Activated CD4-positive, alpha-beta T cell treated with anti-CD3 and anti-CD28 coated beads for 4 hours (primary cell): Measurements from ENCODE around the gene ZXDC.

Experiments
- DNase-seq, 2 donors: peaks; one replicate each; pipeline ENCODE4 v3.0.0-alpha.2; 2020

ZXDC gene

GRCh38 chr3:126475413-126476114 is at the start of gene ZXDC:
Gene ZXDC (minus strand): TSS chr3:126475891. CDS start chr3:126475865, 26 bp downstream.
- DNase-seq, result peak; percentile 88 to 93

DNA sequence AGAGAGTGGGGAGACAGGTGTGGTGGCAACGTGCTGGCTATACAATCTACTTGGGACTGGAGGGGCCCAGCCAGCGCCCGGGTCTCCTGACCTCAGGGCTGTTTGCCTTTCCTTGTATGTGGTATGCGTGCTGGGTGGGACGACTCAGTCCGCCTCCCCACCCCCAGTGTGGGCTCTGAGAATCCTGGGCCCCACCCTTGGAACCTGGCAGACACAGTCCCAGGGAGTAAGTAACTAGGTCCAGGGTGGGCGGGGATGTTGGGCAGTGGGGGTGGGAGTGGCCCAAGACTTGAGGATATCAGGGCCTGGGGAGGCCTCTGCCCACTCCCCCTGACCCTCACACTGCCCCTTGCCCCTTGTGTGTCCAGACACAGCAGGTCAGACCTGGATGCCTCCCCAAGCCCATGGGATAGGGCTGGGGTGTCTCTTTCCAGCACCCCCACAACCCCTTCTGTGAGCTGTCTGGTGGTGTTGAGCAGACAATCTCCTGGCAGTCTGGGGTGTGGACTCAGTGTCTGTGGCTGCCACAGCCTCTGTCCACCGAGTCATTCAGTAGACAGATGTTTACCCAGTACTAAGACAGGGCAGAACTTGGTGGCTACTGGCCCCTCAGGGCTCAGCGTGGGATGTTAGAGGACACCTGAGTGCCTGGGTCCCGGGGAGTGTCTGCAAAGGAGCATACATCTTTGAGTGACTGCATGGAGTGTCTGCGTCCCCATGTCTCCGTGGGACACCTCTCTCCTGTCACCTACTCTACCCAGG is 49.6 kb upstream of the ZXDC start:
- no peak for DNase-seq

DNA sequence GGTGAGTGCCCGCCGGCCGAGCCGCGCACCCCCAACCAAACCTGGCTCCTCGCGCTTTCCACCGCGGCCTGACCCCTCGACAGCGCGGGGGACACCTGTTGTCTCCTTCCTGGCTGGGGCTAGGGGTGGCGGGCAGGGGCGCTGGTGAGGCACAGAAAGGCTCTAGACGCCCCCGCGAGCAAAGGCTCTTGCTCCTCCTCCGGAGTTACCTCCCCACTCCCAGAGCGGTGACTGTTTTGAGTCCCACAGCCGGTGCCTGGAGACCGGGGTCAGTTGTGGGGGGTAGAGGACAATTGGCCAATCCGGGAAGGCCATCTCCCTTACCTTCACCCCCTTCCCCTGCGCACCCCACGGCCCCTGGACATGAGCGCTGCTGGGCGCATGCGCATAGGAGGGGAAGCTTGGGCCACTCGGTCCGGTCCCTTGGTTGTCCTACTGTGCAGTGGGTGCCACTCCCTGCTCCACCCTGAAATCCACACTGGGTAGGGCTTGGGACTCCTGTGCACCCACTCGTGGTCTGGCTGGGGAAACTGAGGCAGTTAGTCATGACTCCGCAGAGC is 48.8 kb upstream of the ZXDC start:
- no peak for DNase-seq

DNA sequence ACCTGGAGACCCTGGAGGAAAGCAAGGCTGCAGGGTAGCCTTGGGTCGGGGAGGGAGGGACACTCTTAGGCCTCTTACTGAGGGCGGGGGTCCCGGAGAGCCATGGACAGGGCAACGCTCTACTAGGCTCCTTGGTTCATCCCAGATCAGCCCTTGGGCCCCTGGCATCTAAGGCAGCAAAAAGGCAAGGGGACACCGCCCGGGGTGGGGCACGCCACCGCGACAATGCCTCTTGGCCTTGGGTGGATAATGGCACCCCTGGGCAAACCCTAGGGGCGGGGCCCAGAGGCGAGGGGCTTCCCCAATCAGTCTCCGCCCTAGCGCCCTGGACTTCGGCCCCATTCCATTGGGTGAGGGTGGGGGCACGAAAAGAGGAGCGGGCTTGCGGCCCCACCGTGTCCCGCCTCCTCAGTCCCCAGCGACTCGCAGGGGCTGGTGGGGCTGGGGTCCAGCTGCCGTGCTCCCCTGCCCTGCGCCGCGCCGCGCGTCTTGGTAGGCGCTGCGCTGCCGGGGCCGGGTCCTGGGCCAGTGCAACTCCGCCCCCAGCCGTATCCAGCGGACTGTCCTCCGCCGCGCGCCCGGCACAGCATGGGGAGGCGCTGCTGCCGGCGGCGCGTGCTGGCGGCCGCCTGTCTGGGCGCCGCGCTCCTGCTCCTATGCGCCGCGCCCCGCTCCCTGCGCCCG is 48.2 kb upstream of the ZXDC start, which contains the start of gene CHST13:
Gene CHST13, plus strand, starts transcription at position 411 of the 684 bp plus-strand sequence. Its CDS starts 178 bp downstream, at position 589.
- no peak for DNase-seq

GRCh38 chr3:126522363-126522788 is 46.7 kb upstream of the ZXDC start:
- DNase-seq, result peak; percentile 20 to 43

- no peak for DNase-seq
Observed at GRCh38 chr3:126521122-126521891, 45.6 kb upstream of the ZXDC start.

DNA sequence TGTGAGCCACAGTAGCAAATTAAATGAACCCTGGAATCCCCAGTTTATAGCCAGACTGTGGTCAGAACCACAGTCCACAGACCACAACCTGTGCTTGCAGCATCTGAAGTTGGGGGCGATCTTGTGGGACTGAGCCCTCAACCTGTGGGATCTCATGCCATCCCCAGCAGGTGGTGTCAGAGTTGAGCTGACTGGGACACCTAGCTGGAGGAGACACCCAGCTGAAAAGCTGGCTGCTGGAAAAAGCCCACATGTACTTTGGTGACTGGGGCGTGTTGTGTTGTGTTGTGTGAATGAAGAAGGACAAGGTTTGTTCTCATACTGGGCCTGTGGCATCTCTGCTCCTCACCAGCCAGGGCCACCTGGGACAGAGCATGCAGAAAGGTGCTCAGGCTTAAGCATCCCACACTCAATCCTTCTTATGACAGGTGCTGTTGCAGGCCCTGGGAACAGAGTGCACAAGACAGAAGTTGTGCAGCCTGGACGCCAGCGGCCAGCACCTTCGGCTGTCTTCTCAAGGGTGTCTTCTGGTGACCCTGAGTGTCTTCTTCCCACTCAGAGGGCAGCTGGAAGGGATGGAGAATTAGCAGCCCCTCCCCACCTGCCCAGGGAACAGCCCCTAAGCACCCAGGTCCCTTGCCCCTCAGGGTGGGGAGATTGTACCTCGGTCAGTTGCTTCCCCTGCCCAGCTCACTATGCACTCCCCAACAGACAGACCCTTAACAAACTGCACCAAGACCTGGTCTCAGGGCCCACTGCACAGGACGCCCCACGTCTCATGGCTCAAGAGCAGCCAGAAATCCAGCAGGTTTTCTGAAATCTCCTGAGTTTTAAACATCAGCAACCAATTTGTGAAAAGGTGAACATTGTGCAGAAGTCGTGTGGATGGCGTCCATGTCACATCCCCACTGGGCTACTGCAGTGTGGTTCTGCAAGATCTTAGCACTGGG is 44.1 kb upstream of the ZXDC start:
- DNase-seq, result no peak

GRCh38 chr3:126518779-126519177 is 43.1 kb upstream of the ZXDC start:
- DNase-seq, result no peak

- no peak for DNase-seq
Observed at GRCh38 chr3:126517986-126518778, 42.5 kb upstream of the ZXDC start.

DNA sequence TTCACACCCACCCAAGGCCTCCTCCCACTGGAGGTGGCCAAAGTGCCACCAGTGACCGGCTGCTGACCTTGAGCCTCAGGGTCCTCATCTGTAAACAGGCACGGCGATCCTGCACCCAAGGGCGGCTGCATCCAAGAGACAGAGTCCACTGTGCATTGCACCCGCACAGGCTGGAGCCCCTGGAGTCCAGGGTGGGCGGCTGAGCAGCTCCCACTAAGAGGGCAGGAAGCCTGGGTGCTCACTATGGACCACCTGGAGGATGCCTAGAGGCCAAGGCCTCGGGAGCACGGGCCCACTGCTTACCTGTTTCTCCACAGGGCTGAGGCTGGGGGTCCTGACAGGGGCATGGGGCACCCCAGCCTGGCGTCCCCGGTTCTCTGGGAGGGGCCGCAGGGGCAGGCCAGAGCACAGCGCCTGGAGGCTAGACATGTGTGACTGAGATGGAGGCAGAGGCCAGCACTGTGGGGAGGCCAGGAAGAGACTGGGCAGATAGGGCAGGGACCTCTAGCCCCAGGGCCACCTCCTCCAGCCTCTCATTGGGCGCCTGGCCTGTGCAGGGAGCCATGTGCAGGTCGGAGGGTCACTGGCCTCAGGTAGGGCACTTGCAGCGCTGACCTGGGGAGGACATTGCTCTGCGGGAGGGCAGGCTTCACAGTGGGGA is 41.7 kb upstream of the ZXDC start, which contains the start of gene UROC1:
Gene UROC1, minus strand, starts transcription at position 483 of the 661 bp plus-strand sequence. Its CDS starts 54 bp downstream, at position 429.
- DNase-seq, result no peak

DNA sequence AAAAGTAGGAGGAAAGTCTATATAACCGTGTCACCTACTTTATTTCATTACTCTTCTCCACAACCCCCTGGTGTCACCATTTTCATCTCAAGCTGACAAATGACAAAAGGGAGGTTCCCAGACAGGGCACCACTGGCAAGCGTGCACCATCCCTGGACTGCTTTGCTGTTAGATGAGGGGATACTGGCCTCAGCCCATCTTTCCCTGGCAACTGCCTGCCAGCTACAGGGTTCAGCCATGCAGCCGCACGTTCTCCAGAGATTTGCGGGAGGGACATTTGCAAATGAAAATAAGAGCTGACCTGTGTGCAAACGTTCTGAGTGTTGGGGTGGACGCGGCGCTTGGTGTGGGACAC is 41.2 kb upstream of the ZXDC start:
- DNase-seq, result no peak

- no peak for DNase-seq
Observed at GRCh38 chr3:126516152-126516935, 40.7 kb upstream of the ZXDC start.

GRCh38 chr3:126515066-126515706 is 39.5 kb upstream of the ZXDC start:
- no peak for DNase-seq

DNA sequence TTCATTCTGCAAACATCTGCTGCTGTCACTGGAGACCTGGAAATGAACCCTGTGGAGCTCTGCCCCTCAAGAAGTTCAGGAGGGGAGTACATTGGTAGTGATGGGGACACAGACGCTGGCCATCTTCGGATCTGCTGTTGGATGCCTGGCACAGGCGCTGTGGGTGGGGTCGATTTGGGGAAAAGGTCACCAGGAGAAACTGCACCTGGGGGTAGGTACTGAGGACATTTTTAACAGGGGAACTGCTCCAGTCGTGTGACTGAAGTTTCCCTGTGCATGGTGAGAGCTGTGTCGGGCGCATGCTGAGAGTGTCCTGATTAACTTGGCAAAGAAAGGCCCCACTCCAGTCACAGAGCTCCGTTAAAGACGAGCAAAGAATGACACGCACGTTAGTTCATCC is 38.5 kb upstream of the ZXDC start:
- no peak for DNase-seq

DNA sequence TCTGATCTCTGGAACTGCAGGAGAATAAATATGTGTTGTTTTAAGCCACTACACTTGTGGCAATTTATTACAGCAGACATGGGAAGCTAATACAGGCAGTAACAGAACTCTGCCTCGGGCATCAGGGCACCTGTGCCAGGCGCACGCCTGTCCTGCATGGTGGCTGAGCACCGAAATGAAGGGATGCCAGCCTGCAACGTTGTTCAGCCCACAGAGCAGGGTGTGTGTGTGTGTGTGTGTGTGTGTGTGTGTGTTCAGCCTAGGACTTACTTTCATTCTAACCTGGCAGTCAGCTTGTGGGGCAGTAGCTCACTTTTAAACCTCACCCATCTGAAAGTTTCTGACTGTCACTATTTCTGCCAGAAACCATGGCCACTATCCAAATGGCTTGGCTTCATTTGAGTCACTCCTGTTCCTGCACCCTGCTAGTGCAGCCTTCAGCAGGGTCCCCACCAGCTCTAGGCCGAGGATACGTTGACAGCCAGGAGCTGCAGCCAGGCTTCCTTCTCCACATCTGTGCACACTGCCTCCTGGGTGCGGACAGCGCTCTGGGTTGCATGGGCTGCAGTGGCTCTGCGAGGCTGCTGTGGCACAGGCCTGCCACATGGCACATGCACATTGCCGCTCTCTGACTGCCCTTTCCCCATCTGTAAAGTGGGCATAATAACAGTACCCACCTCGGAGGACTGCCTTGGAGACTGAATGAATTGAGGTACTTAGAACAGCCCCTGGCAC is 37.4 kb upstream of the ZXDC start:
- DNase-seq, result no peak

DNA sequence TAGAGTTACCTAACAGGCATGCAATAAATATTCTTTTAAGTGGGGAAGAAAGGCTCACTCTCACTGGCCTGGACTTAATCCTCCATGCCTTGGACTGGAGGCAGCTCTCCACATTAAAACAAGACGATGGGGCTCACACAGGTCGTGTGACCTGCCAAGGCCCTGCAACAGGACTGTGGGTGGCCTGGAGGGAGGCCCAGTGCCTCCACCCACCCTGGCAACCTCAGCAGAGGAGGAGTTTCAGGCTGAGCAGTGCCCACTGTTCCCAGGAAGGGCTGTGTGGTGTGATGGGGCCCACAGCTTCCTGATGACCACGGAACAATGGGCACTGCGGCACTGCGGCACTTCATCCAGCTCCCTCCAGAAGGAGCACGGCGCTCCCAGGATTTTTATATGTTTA is 36.3 kb upstream of the ZXDC start:
- DNase-seq, result no peak

GRCh38 chr3:126511291-126511690 is 35.6 kb upstream of the ZXDC start:
- no peak for DNase-seq
